PFSK-1 (cell line): ENCODE measurements around the gene DNER.

Source experiments
- FOXP2 ChIP-seq: optimal IDR thresholded peaks from 2 replicates; pipeline ENCODE3; 2011; ENCODE audit warnings: borderline replicate concordance, control low read depth, inconsistent platforms; ENCODE audit not compliant: insufficient read depth; ENCODE audit errors: extremely low read length, extremely low read depth
- POLR2AphosphoS5 ChIP-seq: IDR thresholded peaks from 2 replicates; pipeline ENCODE4 v1.6.1; 2012; ENCODE audit warnings: low read depth, mild to moderate bottlenecking, control low read depth, low read length, moderate library complexity
- REST ChIP-seq, 2 experiments: IDR thresholded peaks; 2 replicates each; pipeline versions ENCODE4 v1.6.1 to v1.8.0; 2011 to 2012; ENCODE audit warnings: low read depth in 2 of 2, low read length in 2 of 2, control low read depth in 1 of 2, inconsistent platforms in 1 of 2, mild to moderate bottlenecking in 1 of 2, moderate library complexity in 1 of 2; ENCODE audit not compliant: insufficient read depth in 1 of 2
- SIN3A ChIP-seq: IDR thresholded peaks from 2 replicates; pipeline ENCODE4 v1.6.1; 2012; ENCODE audit warnings: mild to moderate bottlenecking, low read length, moderate library complexity, borderline replicate concordance; ENCODE audit not compliant: insufficient read depth
- TAF1 ChIP-seq: IDR thresholded peaks from 2 replicates; pipeline ENCODE4 v1.6.1; 2012; ENCODE audit warnings: low read length, control low read depth, borderline replicate concordance; ENCODE audit not compliant: insufficient read depth

DNER gene

GRCh38 chr2:229470781-229471180, 243.6 kb downstream of the DNER start:
- TF ChIP-seq SIN3A (no peak), POLR2AphosphoS5 (no peak), REST (IDR thresholded peaks at IDR 0.05; ENCODE audit: insufficient read depth in 1 of 2, low read depth in 2 of 2, low read length in 2 of 2) (no peak), FOXP2 (no peak)

GRCh38 chr2:229467783-229468182, 246.6 kb downstream of the DNER start:
- TF ChIP-seq SIN3A = no peak
- TF ChIP-seq FOXP2 = no peak

GRCh38 chr2:229463841-229464346, 250.5 kb downstream of the DNER start:
- TF ChIP-seq TAF1 = no peak
- TF ChIP-seq FOXP2 = no peak
- TF ChIP-seq POLR2AphosphoS5 = no peak
- TF ChIP-seq REST (IDR thresholded peaks at IDR 0.05; ENCODE audit: insufficient read depth in 1 of 2, low read depth in 2 of 2, low read length in 2 of 2) = no peak
- TF ChIP-seq SIN3A = no peak

GRCh38 chr2:229462112-229462511, 252.2 kb downstream of the DNER start:
- no peak for TF ChIP-seq SIN3A
- no peak for TF ChIP-seq POLR2AphosphoS5
- TF ChIP-seq REST (IDR thresholded peaks at IDR 0.05; ENCODE audit: insufficient read depth in 1 of 2, low read depth in 2 of 2, low read length in 2 of 2) = no peak

GRCh38 chr2:229456091-229456490, 258.3 kb downstream of the DNER start:
- TF ChIP-seq REST (IDR thresholded peaks at IDR 0.05; ENCODE audit: insufficient read depth in 1 of 2, low read depth in 2 of 2, low read length in 2 of 2) (no peak), TAF1 (no peak), FOXP2 (no peak), POLR2AphosphoS5 (no peak), SIN3A (no peak)

GRCh38 chr2:229454934-229455631, 259.3 kb downstream of the DNER start:
- TF ChIP-seq SIN3A = no peak
- no peak for TF ChIP-seq POLR2AphosphoS5
- no peak for TF ChIP-seq REST (IDR thresholded peaks at IDR 0.05; ENCODE audit: insufficient read depth in 1 of 2, low read depth in 2 of 2, low read length in 2 of 2)
- no peak for TF ChIP-seq FOXP2
- TF ChIP-seq TAF1 = no peak
